Effector memory CD8-positive, alpha-beta T cell (primary cell): Measurements from ENCODE around the gene ZSCAN5A.
"Not testable (repeated sequence)": the region's sequence is repeated elsewhere in the genome, so short reads cannot be mapped to it uniquely, and the experiment has no call there.

ENCODE experiments used
- ATAC-seq: fragments of 150-1000 bp; cut with Tn5 transposase; replicated peaks from 2 replicates; pipeline ENCODE4 v1.10.0; 2021; ENCODE audit warnings: mild to moderate bottlenecking, moderate library complexity
- DNase-seq, 3 experiments: peaks; one replicate each; pipeline ENCODE4 v3.0.0; 2021
- H3K27ac Mint-ChIP-seq, 2 donors: one replicate each; pipeline ENCODE4 v1.8.0; 2022; ENCODE audit warnings: mild to moderate bottlenecking in 2 of 2, mixed read lengths in 2 of 2, moderate library complexity in 2 of 2
- H3K27me3 Mint-ChIP-seq, 2 donors: one replicate each; pipeline ENCODE4 v1.8.0; 2022; ENCODE audit warnings: mixed read lengths in 2 of 2
- H3K36me3 Mint-ChIP-seq: one replicate; pipeline ENCODE4 v1.8.0; 2022; ENCODE audit warnings: mild to moderate bottlenecking, moderate library complexity, mixed read lengths; ENCODE audit not compliant: insufficient read depth
- H3K4me1 Mint-ChIP-seq, 2 donors: one replicate each; pipeline ENCODE4 v1.8.0; 2022; ENCODE audit warnings: low read depth in 2 of 2, mixed read lengths in 2 of 2
- H3K4me3 Mint-ChIP-seq, 2 donors: one replicate each; pipeline ENCODE4 v1.8.0; 2022; ENCODE audit warnings: mild to moderate bottlenecking in 2 of 2, mixed read lengths in 2 of 2, moderate library complexity in 2 of 2
- H3K9me3 Mint-ChIP-seq, 2 donors: one replicate each; pipeline ENCODE4 v1.8.0; 2022; ENCODE audit warnings: mixed read lengths in 2 of 2

Gene ZSCAN5A

DNA sequence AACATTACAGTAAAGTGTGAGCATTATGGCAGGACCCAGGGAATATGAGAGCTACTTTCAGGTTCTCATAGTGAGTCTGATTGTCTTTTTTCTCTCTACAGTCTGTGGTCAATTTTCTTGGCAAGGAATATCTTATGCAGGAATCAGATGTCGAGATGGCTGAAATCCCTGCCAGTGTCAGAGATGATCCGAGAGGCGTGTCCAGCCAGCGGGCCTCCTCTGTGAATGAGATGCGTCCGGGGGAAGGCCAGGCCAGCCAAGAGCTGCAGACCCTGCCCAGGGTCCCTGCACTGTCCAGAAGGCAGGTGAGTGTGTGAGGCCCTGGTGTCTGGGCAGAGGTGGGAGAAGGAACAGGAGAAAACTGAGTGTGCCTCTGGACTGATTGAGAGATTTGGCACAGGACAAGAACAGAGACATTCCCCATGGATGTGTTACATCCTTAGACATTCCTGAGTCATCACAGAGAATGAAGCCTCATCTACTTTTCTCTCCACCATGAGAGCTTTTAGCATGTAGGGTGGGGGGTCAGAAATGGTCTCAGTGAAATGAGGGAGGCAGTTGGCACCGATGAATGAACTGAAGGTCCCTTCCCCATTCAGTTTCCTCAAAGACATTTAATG, 69.4 kb downstream of the ZSCAN5A start:
- H3K4me1 Mint-ChIP-seq = no peaks in the 10 kb centered on the region
- H3K36me3 Mint-ChIP-seq = no peaks in the 10 kb centered on the region
- DNase-seq (no peak), ATAC-seq (no peak)
- H3K27ac Mint-ChIP-seq = no peak overlapping the region
- H3K9me3 Mint-ChIP-seq = no peaks in the 10 kb centered on the region
- H3K27me3 Mint-ChIP-seq = no peaks in the 10 kb centered on the region
- H3K4me3 Mint-ChIP-seq = no peak overlapping the region

DNA sequence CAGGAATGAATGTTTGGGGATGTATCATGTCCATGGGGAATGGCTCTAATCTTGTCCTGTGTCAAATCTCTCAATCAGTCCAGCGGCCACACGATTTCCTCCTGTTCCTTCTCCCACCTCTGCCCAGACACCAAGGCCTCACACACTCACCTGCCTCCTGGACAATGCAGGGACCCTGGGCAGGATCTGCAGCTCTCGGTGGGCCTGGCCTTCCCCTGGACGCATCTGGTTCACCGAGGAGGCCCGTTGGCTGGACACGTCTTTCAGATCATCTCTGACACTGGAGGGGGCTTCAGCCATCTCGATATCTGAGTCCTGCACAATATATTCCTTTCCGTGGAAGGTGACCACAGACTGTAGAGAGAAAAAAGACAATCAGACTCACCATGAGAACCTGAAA, 91.2 kb downstream of the ZSCAN5A start:
- ATAC-seq = no peak
- no peak overlapping the region for H3K4me3 Mint-ChIP-seq
- H3K27ac Mint-ChIP-seq = no peak overlapping the region
- DNase-seq = no peak
- H3K36me3 Mint-ChIP-seq = peaks cover 4% of the 10 kb centered on the region
- no peaks in the 10 kb centered on the region for H3K27me3 Mint-ChIP-seq
- peaks cover 0 to 3% of the 10 kb centered on the region in 2 donors for H3K4me1 Mint-ChIP-seq
- H3K9me3 Mint-ChIP-seq = no peaks in the 10 kb centered on the region

DNA sequence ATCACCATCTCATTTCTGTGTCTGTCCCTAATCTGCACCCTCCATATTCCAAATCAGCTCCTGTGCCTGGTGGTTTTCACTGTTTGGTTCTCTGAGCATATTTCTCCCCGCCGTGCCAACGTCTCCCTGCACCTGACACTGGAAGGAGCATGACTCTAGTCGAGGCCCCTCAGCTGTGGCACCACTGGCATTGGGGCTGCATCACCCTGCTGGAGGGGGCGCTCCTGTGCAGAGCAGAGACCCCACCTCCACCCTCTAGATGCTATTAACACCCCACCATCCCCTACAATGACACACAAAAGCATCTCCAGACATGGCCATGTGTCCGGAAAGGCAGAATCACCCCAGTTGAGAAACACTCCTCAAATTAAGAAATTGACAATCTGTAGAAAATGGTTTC, 91.7 kb downstream of the ZSCAN5A start:
- Mint-ChIP-seq H3K27me3 (peaks cover 0 to 5% of the 10 kb centered on the region in 2 donors), H3K4me1 (peaks cover 0 to 3% of the 10 kb centered on the region in 2 donors), H3K9me3 (no peaks in the 10 kb centered on the region), H3K27ac (no peak overlapping the region), H3K36me3 (peaks cover 4% of the 10 kb centered on the region), H3K4me3 (no peak overlapping the region)
- ATAC-seq (no peak), DNase-seq (no peak)

DNA sequence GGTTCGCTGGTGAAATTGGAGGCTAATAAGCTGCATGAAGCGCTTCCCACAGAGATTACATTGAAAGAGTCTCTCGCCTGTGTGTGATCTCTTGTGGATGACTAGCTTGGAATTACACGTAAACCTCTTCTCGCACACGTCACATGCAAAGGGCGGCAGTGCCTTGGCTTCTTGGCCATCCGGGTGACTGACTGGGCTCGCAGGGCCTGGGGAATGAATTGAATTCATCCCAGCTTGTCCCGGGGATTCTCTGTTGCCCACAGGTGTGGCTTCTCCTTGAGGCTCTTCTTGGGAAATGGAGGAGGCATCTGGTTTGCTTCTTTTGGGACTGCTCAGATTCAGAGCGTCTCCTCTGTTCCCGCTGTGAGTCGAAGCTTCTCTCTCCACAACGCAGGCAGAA, 92.8 kb downstream of the ZSCAN5A start:
- Mint-ChIP-seq H3K27me3 (peaks cover 0 to 9% of the 10 kb centered on the region in 2 donors), H3K4me1 (peaks cover 0 to 3% of the 10 kb centered on the region in 2 donors), H3K36me3 (peaks cover 4% of the 10 kb centered on the region), H3K27ac (no peak overlapping the region), H3K4me3 (no peak overlapping the region), H3K9me3 (no peaks in the 10 kb centered on the region)
- DNase-seq = no peak
- ATAC-seq = no peak

DNA sequence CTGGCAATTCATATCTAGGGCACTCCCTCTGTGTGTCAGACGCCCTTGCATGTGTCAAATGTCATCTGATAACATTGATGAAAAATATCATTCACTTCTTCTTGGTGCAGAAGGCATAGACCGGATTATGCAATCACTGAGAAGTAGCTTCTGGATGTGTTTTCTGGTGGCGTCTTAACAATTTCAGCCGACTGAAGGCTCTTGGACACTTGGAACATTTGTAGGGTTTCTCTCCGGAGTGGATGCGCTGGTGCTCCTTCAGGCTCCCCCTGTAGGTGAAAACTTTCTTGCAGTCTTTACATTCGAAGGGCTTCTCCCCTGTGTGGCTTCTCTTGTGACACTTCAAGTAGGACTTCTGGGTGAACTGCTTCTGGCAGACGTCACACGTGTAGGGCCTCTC, 93.2 kb downstream of the ZSCAN5A start:
- H3K9me3 Mint-ChIP-seq, H3K27me3 Mint-ChIP-seq, H3K4me1 Mint-ChIP-seq, H3K36me3 Mint-ChIP-seq, ATAC-seq, H3K4me3 Mint-ChIP-seq, DNase-seq, H3K27ac Mint-ChIP-seq: not testable (repeated sequence)

DNA sequence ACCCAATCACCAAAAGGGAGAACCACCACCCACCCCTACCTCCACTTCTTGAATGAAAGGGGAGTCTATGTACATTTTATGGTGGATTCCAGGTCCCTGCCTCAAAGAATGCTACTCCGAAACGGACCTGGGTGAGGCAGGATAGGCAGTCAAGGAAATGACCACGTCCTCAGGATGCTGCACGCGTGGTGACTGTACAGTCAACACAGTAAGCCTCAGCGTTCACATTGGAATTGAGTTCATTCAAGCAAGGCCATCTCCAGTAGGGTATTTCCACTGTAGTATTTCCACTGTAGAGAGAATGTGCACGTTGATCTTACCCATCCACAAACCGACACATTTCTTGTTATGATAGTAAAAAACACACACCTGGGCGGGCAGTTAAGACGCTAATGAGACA, 95.7 kb downstream of the ZSCAN5A start:
- Mint-ChIP-seq H3K27me3 (peaks cover 9 to 28% of the 10 kb centered on the region in 2 donors), H3K36me3 (peaks cover 4% of the 10 kb centered on the region), H3K4me1 (no peaks in the 10 kb centered on the region), H3K9me3 (no peaks in the 10 kb centered on the region), H3K27ac (no peak overlapping the region), H3K4me3 (no peak overlapping the region)
- ATAC-seq = no peak
- DNase-seq = no peak

DNA sequence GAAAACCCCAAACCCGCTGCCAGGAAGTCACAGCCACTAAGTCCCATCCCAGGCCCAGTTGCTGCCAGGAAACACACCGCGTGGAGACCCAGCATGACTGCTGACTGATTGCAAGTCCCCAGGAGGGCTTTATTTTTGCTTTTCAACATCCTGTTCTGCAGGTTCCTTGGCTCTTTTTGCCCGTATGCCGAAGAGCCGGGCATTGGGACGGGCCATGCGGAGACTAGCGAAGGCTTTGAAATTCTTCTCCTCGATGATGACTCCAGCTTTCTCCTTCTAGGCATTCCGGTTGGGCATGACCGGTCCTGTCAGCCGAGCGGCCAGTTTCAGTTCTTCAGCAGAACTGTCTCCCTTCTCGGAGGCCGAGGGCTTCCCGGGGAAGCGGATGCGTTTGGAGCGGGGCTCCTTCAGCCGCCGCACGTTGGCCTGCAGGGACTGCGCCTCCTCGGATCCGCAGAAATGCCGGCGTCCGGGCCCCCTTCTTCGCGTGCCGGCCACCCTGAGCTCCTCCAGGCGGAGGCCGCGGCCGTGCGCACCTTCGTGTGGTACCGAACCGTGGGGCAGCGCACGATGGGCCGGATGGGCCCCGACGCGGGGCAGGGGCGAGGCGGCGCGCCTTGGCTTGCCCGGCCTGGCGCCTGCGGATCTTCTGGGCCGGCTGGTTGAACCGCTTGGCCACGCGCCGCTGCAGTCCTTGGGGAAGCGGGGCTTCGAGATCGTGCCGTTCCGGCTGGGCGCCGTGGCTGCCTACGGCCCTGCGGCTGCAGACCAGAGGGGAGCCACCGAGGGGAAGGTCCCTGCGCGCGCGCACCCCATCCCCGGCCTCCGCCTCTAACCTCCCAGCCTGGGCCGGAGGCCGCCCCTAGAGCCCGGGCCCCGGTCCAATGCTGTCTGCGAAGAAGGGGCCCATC, 97.3 kb downstream of the ZSCAN5A start:
- peaks cover 9 to 38% of the 10 kb centered on the region in 2 donors for H3K27me3 Mint-ChIP-seq
- no peaks in the 10 kb centered on the region for H3K9me3 Mint-ChIP-seq
- no peak for ATAC-seq

DNA sequence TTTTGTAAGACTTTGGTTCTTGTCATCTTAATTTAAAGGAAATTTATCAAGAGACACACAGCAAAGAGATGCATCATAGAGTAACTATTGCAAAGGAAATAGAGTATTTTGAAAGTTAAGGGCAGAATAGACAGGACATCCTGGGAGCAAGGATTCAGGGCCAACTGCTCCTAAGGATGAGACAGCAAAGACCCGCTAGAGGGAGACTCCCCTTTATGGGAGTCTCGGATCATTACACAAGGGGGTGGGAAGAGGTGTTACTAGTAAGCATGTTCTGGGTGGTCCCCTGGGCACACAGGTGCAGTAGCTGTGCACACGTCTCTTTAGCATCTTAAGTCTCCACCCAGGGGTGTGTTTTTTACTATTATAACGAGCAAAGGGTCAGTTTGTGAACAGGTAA, 102.9 kb downstream of the ZSCAN5A start:
- Mint-ChIP-seq H3K4me1 (no peaks in the 10 kb centered on the region), H3K27ac (no peak overlapping the region), H3K27me3 (peaks cover 27 to 61% of the 10 kb centered on the region in 2 donors), H3K36me3 (no peaks in the 10 kb centered on the region), H3K4me3 (no peak overlapping the region), H3K9me3 (no peaks in the 10 kb centered on the region)
- ATAC-seq = no peak
- no peak for DNase-seq

More for the DNA sequence above, 97.3 kb downstream of the ZSCAN5A start:
- no peak overlapping the region for H3K27ac Mint-ChIP-seq
- no peak for DNase-seq
- no peaks in the 10 kb centered on the region for H3K4me1 Mint-ChIP-seq
- no peaks in the 10 kb centered on the region for H3K36me3 Mint-ChIP-seq
- no peak overlapping the region for H3K4me3 Mint-ChIP-seq

DNA sequence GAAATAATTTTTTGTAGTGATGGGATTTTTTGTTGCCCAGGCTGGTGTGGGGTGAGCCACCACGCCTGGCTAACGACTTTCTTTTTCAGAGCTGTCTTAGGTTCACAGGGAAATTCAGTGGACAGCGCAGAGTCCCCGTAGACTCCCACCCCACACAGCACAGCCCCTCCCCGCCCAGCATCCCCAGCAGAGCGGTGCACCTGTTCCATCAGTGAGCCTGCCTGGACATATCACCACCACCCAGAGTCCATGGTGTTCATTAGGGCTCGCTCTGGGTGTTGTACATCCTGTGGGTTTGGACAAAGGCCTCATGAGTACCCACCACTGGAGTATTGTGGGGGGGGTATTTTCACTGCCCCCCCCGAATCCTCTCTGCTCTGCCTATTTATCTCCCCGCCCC, 104.6 kb downstream of the ZSCAN5A start:
- not testable (repeated sequence) for ATAC-seq, H3K4me1 Mint-ChIP-seq, H3K27ac Mint-ChIP-seq, H3K36me3 Mint-ChIP-seq, H3K4me3 Mint-ChIP-seq, DNase-seq, H3K9me3 Mint-ChIP-seq
- peaks cover 41 to 68% of the 10 kb centered on the region in 2 donors for H3K27me3 Mint-ChIP-seq

DNA sequence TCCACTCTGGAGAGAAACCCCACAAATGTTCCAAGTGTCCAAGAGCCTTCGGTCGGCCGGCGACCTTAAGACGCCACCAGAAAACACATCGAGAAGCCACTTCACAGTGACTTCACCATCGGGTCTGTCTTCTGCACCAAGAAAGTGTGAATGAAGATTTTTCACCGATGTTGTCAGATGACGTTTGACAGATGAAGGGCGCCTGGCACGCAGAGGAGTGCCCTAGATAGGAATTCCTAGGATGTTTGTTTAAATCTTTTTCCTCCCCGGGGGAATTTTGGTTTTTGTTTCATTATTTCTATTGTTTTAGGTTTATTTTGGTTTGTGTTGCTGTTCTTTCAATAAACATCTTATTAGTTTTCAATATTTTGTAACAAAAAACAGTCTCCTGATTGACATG, 105.5 kb downstream of the ZSCAN5A start:
- no peak for ATAC-seq
- Mint-ChIP-seq H3K9me3 (no peaks in the 10 kb centered on the region), H3K4me3 (no peak overlapping the region), H3K27me3 (peaks cover 32 to 61% of the 10 kb centered on the region in 2 donors), H3K27ac (no peak overlapping the region), H3K36me3 (no peaks in the 10 kb centered on the region), H3K4me1 (no peaks in the 10 kb centered on the region)
- no peak for DNase-seq

DNA sequence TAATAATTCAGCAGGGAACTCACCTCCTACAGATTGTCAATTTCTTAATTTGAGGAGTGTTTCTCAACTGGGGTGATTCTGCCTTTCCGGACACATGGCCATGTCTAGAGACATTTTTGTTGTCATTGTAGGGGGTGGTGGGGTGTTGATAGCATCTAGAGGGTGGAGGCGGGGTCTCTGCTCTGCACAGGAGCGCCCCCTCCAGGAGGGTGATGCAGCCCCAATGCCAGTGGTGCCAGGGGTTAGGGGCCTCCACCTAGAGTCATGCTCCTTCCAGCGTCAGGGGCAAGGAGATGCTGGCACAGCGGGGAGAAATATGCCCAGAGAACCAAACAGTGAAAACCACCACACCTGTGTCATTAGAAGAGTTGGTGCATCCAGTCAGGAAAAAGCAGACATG, 107.1 kb downstream of the ZSCAN5A start:
- H3K9me3 Mint-ChIP-seq, ATAC-seq, H3K27ac Mint-ChIP-seq, H3K36me3 Mint-ChIP-seq, DNase-seq, H3K4me3 Mint-ChIP-seq, H3K4me1 Mint-ChIP-seq: not testable (repeated sequence)
- H3K27me3 Mint-ChIP-seq = peaks cover 32 to 49% of the 10 kb centered on the region in 2 donors

DNA sequence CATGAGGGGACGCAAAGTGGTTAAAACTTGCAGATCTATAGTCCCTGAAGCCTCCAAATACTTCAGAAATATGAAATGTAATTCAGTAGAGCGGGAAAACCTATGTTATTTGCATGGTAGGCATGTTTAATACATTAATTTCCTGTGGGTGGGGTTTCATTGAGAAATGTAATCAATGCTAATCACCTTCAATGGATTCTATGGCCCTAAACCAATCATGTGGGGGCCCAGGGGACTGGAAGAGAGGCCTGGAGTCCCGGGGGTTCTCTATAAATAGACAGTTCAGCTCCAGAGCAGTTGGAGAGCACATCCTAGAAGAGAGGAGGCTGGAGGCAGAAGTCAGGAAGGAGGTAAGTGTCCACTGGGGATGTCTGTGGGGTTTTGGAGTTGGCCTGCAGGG, 112.7 kb downstream of the ZSCAN5A start, which contains the start of gene ZSCAN5C:
TSS of gene ZSCAN5C (plus strand) at position 301 of the 400 bp plus-strand sequence. CDS start 3,641 bp downstream, outside the sequence.
- peaks cover 7% of the 10 kb centered on the region for H3K36me3 Mint-ChIP-seq
- ATAC-seq (no peak), DNase-seq (no peak)
- no peaks in the 10 kb centered on the region for H3K9me3 Mint-ChIP-seq
- H3K4me1 Mint-ChIP-seq = no peaks in the 10 kb centered on the region
- no peak within 1 kb of the TSS for H3K27ac Mint-ChIP-seq
- no peak within 1 kb of the TSS for H3K4me3 Mint-ChIP-seq
- peaks cover 25 to 37% of the 10 kb centered on the region in 2 donors for H3K27me3 Mint-ChIP-seq

DNA sequence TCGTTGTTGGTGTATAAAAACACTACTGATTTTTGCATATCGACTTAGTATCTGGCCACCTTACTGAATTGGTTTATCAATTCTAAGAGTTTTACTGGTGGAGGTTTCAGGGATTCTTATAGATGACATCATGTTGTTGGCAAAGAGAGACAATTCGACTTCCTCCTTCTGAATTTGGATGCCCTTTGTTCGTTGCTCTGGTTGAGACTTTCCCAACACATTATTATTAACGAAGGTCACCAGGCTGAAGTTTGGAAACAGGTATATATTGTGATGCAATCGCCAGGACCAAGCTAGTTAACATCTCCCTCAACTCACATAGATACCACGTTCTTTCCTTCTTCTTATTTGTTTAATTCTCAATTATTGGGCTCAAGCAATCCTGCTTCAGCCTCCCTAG, 115.0 kb downstream of the ZSCAN5A start:
- no peak overlapping the region for H3K4me3 Mint-ChIP-seq

DNA sequence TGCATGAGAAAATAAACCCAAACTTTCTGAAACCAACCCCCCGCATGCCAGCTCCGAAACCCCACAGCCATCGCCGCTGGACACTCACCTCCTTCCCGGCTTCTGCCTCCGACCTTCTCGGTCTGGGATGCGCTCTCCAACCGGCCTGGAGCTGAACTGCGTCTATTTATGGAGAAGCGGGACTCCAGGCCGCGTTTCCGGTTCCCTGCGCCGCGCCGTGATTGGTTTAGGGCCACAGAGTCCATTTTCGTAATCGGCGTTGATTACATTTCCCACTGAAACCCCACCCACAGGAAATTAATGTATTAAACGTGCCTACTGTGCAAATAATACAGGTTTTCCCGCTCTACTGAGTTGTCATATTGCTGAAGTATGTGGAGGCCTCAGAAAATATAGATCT, 117.0 kb downstream of the ZSCAN5A start, which contains the start of gene ZSCAN5B:
TSS of gene ZSCAN5B (minus strand) at position 138 of the 400 bp plus-strand sequence. CDS start 4,731 bp downstream, outside the sequence.
- not testable (repeated sequence) for H3K9me3 Mint-ChIP-seq, H3K4me3 Mint-ChIP-seq, H3K4me1 Mint-ChIP-seq, DNase-seq, H3K27ac Mint-ChIP-seq, ATAC-seq, H3K36me3 Mint-ChIP-seq
- peaks cover 16 to 37% of the 10 kb centered on the region in 2 donors for H3K27me3 Mint-ChIP-seq

More for the DNA sequence above, 115.0 kb downstream of the ZSCAN5A start:
- DNase-seq (no peak), ATAC-seq (no peak)
- peaks cover 7% of the 10 kb centered on the region for H3K36me3 Mint-ChIP-seq
- H3K27ac Mint-ChIP-seq = no peak overlapping the region
- H3K9me3 Mint-ChIP-seq = no peaks in the 10 kb centered on the region
- H3K27me3 Mint-ChIP-seq = peaks cover 8 to 23% of the 10 kb centered on the region in 2 donors
- no peaks in the 10 kb centered on the region for H3K4me1 Mint-ChIP-seq
